Measurements from ENCODE around the gene LY6G5B.

- TF ChIP-seq CTCF (conservative IDR thresholded peaks at IDR 0.05) (no peak), ZFX (IDR thresholded peaks at IDR 0.05) (no peak)
Measured at GRCh38 chr6:31692353-31692752, 22.6 kb downstream of the LY6G5B start.
